ENCODE measurements around the gene MBTPS1.

GRCh38 chr16:84085271-84085667 is 31.5 kb downstream of the MBTPS1 start:
- TF ChIP-seq, protein P1, sequence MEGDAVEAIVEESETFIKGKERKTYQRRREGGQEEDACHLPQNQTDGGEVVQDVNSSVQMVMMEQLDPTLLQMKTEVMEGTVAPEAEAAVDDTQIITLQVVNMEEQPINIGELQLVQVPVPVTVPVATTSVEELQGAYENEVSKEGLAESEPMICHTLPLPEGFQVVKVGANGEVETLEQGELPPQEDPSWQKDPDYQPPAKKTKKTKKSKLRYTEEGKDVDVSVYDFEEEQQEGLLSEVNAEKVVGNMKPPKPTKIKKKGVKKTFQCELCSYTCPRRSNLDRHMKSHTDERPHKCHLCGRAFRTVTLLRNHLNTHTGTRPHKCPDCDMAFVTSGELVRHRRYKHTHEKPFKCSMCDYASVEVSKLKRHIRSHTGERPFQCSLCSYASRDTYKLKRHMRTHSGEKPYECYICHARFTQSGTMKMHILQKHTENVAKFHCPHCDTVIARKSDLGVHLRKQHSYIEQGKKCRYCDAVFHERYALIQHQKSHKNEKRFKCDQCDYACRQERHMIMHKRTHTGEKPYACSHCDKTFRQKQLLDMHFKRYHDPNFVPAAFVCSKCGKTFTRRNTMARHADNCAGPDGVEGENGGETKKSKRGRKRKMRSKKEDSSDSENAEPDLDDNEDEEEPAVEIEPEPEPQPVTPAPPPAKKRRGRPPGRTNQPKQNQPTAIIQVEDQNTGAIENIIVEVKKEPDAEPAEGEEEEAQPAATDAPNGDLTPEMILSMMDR (IDR thresholded peaks at IDR 0.05), result no peak
- no peak for TF ChIP-seq POLR2A (IDR thresholded peaks at IDR 0.05)
